Hepatocyte (in vitro differentiated cells): ENCODE measurements around the gene TMEM123. TPM values are rescaled to one million over a fixed set of nuclear protein-coding genes. Genes with fewer than 3 reads are reported as not detected.

ENCODE experiments used
- DNase-seq: peaks from one replicate; pipeline ENCODE4 v3.0.0-alpha.2; 2016; ENCODE audit warnings: low spot score
- H2AFZ ChIP-seq: fragments of 200-600 bp; sonication (generic); 2 replicates; pipeline ENCODE4 v1.6.0; 2016; ENCODE audit warnings: antibody characterized with exemption, mild to moderate bottlenecking
- H3K27ac ChIP-seq: fragments of 200-600 bp; sonication (generic); 2 replicates; pipeline ENCODE4 v1.5.1; 2016; ENCODE audit warnings: mild to moderate bottlenecking
- H3K27me3 ChIP-seq: fragments of 200-600 bp; sonication (generic); 2 replicates; pipeline ENCODE4 v1.6.1; 2016
- H3K36me3 ChIP-seq: fragments of 200-600 bp; sonication (generic); replicated peaks from 2 replicates; pipeline ENCODE4 v1.5.1; 2016; ENCODE audit warnings: low read depth; ENCODE audit not compliant: insufficient read depth
- H3K4me1 ChIP-seq: fragments of 200-600 bp; sonication (generic); 2 replicates; pipeline ENCODE4 v1.5.1; 2016; ENCODE audit warnings: mild to moderate bottlenecking, moderate library complexity; ENCODE audit not compliant: insufficient read depth
- H3K4me2 ChIP-seq: fragments of 200-600 bp; sonication (generic); 2 replicates; pipeline ENCODE4 v1.6.0; 2016
- H3K4me3 ChIP-seq: fragments of 200-600 bp; sonication (generic); 2 replicates; pipeline ENCODE4 v1.5.1; 2016; ENCODE audit warnings: mild to moderate bottlenecking
- H3K79me2 ChIP-seq: fragments of 200-600 bp; sonication (generic); 2 replicates; pipeline ENCODE4 v1.6.0; 2017; ENCODE audit warnings: mild to moderate bottlenecking
- H3K9me2 ChIP-seq: fragments of 200-600 bp; sonication (generic); replicated peaks from 2 replicates; pipeline ENCODE4 v1.6.0; 2017; ENCODE audit warnings: mild to moderate bottlenecking; ENCODE audit not compliant: insufficient read depth
- H3K9me3 ChIP-seq: fragments of 200-600 bp; sonication (generic); 2 replicates; pipeline ENCODE4 v1.5.1; 2016; ENCODE audit warnings: low read depth, mild to moderate bottlenecking
- H4K20me1 ChIP-seq: fragments of 200-600 bp; sonication (generic); 2 replicates; pipeline ENCODE4 v1.6.0; 2016; ENCODE audit warnings: mild to moderate bottlenecking; ENCODE audit not compliant: insufficient read depth, poor library complexity, severe bottlenecking
- EZH2 ChIP-seq: fragments of 200-600 bp; sonication (generic); IDR thresholded peaks from 2 replicates; pipeline ENCODE4 v1.6.1; 2016; ENCODE audit warnings: antibody characterized with exemption, mild to moderate bottlenecking, borderline replicate concordance
- EZH2phosphoT487 ChIP-seq: fragments of 200-600 bp; sonication (generic); IDR thresholded peaks from one replicate; pipeline ENCODE4 v1.6.1; 2018; ENCODE audit warnings: antibody characterized with exemption, mild to moderate bottlenecking, low read depth, moderate library complexity; ENCODE audit not compliant: unreplicated experiment, severe bottlenecking
- WGBS: methylation state at CpG from one replicate; pipeline ENCODE4 v1.1.6; 2016; ENCODE audit warnings: low lambda C conversion rate; ENCODE audit errors: missing lambda C conversion rate; 5-methylcytosine and 5-hydroxymethylcytosine counted together
- polyA plus RNA-seq: library from polyadenylated mRNA; unstranded; fragments of >200 nt; fragmentation: Nextera tagmentation; extraction: Ambion mirVana; gene quantifications from 2 replicates; pipeline ENCODE4 v1.2.1, GENCODE V29; 2016
- total RNA-seq: library from RNA; depleted of rRNA; stranded (reverse); fragments of >200 nt; gene quantifications from 2 replicates; pipeline ENCODE4 v1.2.3, GENCODE V29; 2014
- TF ChIP-seq, protein P1 (sequence below): fragments of 200-600 bp; sonication (generic); IDR thresholded peaks from 2 replicates; pipeline ENCODE4 v1.5.1; 2016; ENCODE audit warnings: antibody characterized with exemption, mild to moderate bottlenecking; ENCODE audit not compliant: poor library complexity

TMEM123 gene
- total and polyA plus RNA-seq, 2 experiments from 2014 or later, result 122 to 182 TPM

DNA sequence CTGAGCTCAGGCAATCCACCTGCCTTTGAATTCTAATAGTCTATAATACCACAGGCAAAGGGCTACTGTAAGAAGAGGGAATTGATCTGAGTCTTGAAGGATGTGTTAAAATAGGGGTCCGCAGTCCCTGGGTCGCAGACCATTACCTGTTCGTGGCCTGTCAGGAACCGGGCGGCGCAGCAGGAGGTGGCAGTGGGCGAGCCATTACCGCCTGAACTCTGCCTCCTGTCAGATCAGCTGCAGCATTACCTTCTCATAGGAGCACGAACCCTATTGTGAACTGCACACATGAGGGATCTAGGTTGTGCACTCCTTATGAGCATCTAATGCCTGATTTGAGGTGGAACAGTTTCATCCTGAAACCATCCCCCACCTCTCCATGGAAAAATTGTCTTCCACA, 11.5 kb upstream of the TMEM123 start:
- Histone ChIP-seq H3K4me1 (peaks cover 32% of the 10 kb centered on the region), H3K4me3 (no peak overlapping the region), H3K79me2 (no peaks in the 10 kb centered on the region), H3K27me3 (no peaks in the 10 kb centered on the region), H3K9me3 (no peaks in the 10 kb centered on the region), H4K20me1 (no peaks in the 10 kb centered on the region), H3K36me3 (no peaks in the 10 kb centered on the region), H3K27ac (no peak overlapping the region), H2AFZ (no peak overlapping the region), H3K9me2 (no peaks in the 10 kb centered on the region), H3K4me2 (no peak overlapping the region)
- 94% methylated on average over 9 of the region's 9 CpGs for WGBS
- no peak for DNase-seq
- TF ChIP-seq EZH2, result no peak
- TF ChIP-seq, protein P1, sequence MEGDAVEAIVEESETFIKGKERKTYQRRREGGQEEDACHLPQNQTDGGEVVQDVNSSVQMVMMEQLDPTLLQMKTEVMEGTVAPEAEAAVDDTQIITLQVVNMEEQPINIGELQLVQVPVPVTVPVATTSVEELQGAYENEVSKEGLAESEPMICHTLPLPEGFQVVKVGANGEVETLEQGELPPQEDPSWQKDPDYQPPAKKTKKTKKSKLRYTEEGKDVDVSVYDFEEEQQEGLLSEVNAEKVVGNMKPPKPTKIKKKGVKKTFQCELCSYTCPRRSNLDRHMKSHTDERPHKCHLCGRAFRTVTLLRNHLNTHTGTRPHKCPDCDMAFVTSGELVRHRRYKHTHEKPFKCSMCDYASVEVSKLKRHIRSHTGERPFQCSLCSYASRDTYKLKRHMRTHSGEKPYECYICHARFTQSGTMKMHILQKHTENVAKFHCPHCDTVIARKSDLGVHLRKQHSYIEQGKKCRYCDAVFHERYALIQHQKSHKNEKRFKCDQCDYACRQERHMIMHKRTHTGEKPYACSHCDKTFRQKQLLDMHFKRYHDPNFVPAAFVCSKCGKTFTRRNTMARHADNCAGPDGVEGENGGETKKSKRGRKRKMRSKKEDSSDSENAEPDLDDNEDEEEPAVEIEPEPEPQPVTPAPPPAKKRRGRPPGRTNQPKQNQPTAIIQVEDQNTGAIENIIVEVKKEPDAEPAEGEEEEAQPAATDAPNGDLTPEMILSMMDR, result no peak
- TF ChIP-seq EZH2phosphoT487, result no peak

DNA sequence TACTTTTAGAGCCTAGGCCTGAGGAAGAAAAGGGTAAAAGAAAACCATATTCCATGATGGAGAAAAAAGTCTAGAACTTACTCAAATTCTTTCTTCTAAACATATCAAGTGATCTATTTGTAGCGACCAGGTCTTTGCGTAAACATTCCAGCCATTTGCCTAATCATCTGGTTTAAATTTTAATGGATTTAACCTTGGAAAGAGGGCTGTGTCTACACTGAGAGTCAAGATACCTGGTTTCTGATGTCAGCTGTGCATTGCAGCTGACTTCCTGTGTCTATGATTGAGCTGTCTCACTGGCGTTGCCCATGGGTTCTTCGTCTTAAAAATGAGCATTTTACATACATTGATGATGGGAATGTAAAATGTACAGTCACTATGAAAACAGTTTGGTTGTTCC, 10.0 kb upstream of the TMEM123 start:
- Histone ChIP-seq H3K9me2 (no peaks in the 10 kb centered on the region), H3K36me3 (no peaks in the 10 kb centered on the region), H3K79me2 (no peaks in the 10 kb centered on the region), H3K4me3 (no peak overlapping the region), H3K27me3 (no peaks in the 10 kb centered on the region), H3K27ac (peak overlapping the region; percentile 47), H3K4me1 (peaks cover 18% of the 10 kb centered on the region), H3K9me3 (no peaks in the 10 kb centered on the region), H2AFZ (no peak overlapping the region), H4K20me1 (no peaks in the 10 kb centered on the region), H3K4me2 (no peak overlapping the region)
- whole genome bisulfite sequencing, result 49% methylated on average over 4 of the region's 4 CpGs
- TF ChIP-seq EZH2 (no peak), EZH2phosphoT487 (no peak)
- TF ChIP-seq, protein P1, result no peak
- DNase-seq, result peak; percentile 37

GRCh38 chr11:102459393-102459792, 6.8 kb upstream of the TMEM123 start:
- H2AFZ ChIP-seq, result no peak overlapping the region
- H4K20me1 ChIP-seq, result no peaks in the 10 kb centered on the region
- no peak overlapping the region for H3K4me2 ChIP-seq
- H3K27me3 ChIP-seq, result no peaks in the 10 kb centered on the region
- H3K27ac ChIP-seq, result no peak overlapping the region
- TF ChIP-seq, protein P1, result no peak
- TF ChIP-seq EZH2 (no peak), EZH2phosphoT487 (no peak)
- peaks cover 9% of the 10 kb centered on the region for H3K4me1 ChIP-seq
- DNase-seq, result no peak
- H3K4me3 ChIP-seq, result no peak overlapping the region
- no peaks in the 10 kb centered on the region for H3K9me3 ChIP-seq
- no peaks in the 10 kb centered on the region for H3K36me3 ChIP-seq
- no peaks in the 10 kb centered on the region for H3K9me2 ChIP-seq
- no peaks in the 10 kb centered on the region for H3K79me2 ChIP-seq

DNA sequence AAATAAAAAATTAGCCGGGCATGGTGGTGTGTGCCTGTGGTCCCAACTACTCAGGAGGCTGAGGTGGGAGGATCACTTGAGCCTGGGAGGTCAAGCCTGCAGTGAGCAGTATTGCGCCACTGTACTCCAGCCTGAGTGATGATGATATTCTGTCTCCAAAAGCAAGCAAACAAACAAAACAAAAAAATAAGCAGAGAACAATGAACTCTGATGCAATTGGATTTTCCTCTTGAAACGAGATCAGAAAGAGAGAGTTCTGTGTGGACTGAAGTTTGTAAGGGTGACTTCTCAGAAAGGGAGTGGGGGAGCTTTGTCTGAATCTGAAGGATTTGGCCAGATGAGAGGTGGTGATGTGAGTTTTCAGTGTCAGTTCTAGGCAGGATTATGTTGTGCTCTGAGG, 6.0 kb upstream of the TMEM123 start:
- H4K20me1 ChIP-seq, result no peaks in the 10 kb centered on the region
- H3K36me3 ChIP-seq, result no peaks in the 10 kb centered on the region
- H3K9me2 ChIP-seq, result no peaks in the 10 kb centered on the region
- H3K4me1 ChIP-seq, result peaks cover 13% of the 10 kb centered on the region
- no peak overlapping the region for H2AFZ ChIP-seq
- 80% methylated on average over 3 of the region's 3 CpGs for WGBS
- DNase-seq, result no peak
- H3K4me3 ChIP-seq, result no peak overlapping the region
- H3K27ac ChIP-seq, result no peak overlapping the region
- TF ChIP-seq, protein P1, result no peak
- TF ChIP-seq EZH2phosphoT487, result no peak
- TF ChIP-seq EZH2, result no peak
- peaks cover 4% of the 10 kb centered on the region for H3K79me2 ChIP-seq
- H3K9me3 ChIP-seq, result no peaks in the 10 kb centered on the region
- H3K4me2 ChIP-seq, result no peak overlapping the region
- H3K27me3 ChIP-seq, result no peaks in the 10 kb centered on the region
